Astrocyte (in vitro differentiated cells and primary cell): ENCODE measurements around the gene GJC1. TPM values are rescaled to one million over a fixed set of nuclear protein-coding genes. Genes with fewer than 3 reads are reported as not detected.

Experiments
- DNase-seq: peaks from one replicate; pipeline ENCODE4 v3.0.0-alpha.2; 2010; ENCODE audit warnings: low read depth
- FAIRE-seq: peaks from 2 replicates; lab custom pipeline; 2011; peaks lifted over from hg19 to GRCh38; lab: Jason Lieb, UNC
- H2AFZ ChIP-seq: 2 replicates; pipeline ENCODE4 v1.6.0; 2012; ENCODE audit warnings: low read depth, low read length, inconsistent platforms
- H3K27ac ChIP-seq: 2 replicates; pipeline ENCODE4 v1.5.1; 2011; ENCODE audit warnings: low read depth, low read length, inconsistent platforms
- H3K27me3 ChIP-seq: 2 replicates; pipeline ENCODE4 v1.6.0; 2011; ENCODE audit warnings: low read length, inconsistent platforms; ENCODE audit not compliant: insufficient read depth
- H3K36me3 ChIP-seq: 2 replicates; pipeline ENCODE4 v1.5.1; 2011; ENCODE audit warnings: low read length, inconsistent platforms; ENCODE audit not compliant: insufficient read depth
- H3K4me1 ChIP-seq: 2 replicates; pipeline ENCODE4 v1.5.1; 2011; ENCODE audit warnings: low read length, inconsistent platforms; ENCODE audit not compliant: insufficient read depth
- H3K4me2 ChIP-seq: 2 replicates; pipeline ENCODE4 v1.6.0; 2012; ENCODE audit warnings: low read length, inconsistent platforms
- H3K4me3 ChIP-seq: 2 replicates; pipeline ENCODE4 v1.5.1; 2011; ENCODE audit warnings: low read depth, mild to moderate bottlenecking, low read length, inconsistent platforms; ENCODE audit not compliant: insufficient read depth
- H3K79me2 ChIP-seq: 2 replicates; pipeline ENCODE4 v1.6.0; 2012; ENCODE audit warnings: mild to moderate bottlenecking, low read length, inconsistent platforms; ENCODE audit not compliant: insufficient read depth
- H3K9ac ChIP-seq: 2 replicates; pipeline ENCODE4 v1.6.0; 2012; ENCODE audit warnings: mild to moderate bottlenecking, low read length, inconsistent platforms
- H3K9me3 ChIP-seq: 2 replicates; pipeline ENCODE4 v1.5.1; 2012; ENCODE audit warnings: low read depth, mild to moderate bottlenecking, low read length, inconsistent platforms; ENCODE audit not compliant: insufficient read depth
- H4K20me1 ChIP-seq: 2 replicates; pipeline ENCODE4 v1.6.0; 2012; ENCODE audit warnings: low read length, inconsistent platforms; ENCODE audit not compliant: insufficient read depth
- H3K27ac Mint-ChIP-seq: one replicate; pipeline ENCODE4 v1.8.0; 2021; ENCODE audit warnings: mild to moderate bottlenecking, mixed read lengths; ENCODE audit not compliant: unreplicated experiment
- H3K27me3 Mint-ChIP-seq: one replicate; pipeline ENCODE4 v1.8.0; 2021; ENCODE audit warnings: low read depth, mixed read lengths; ENCODE audit not compliant: unreplicated experiment
- H3K36me3 Mint-ChIP-seq: one replicate; pipeline ENCODE4 v1.8.0; 2021; ENCODE audit warnings: low read depth, mixed read lengths; ENCODE audit not compliant: unreplicated experiment
- H3K4me1 Mint-ChIP-seq: one replicate; pipeline ENCODE4 v1.8.0; 2021; ENCODE audit warnings: low read depth, mixed read lengths; ENCODE audit not compliant: unreplicated experiment
- H3K4me3 Mint-ChIP-seq: one replicate; pipeline ENCODE4 v1.8.0; 2021; ENCODE audit warnings: mild to moderate bottlenecking, moderate library complexity, mixed read lengths; ENCODE audit not compliant: unreplicated experiment
- H3K9me3 Mint-ChIP-seq: one replicate; pipeline ENCODE4 v1.8.0; 2021; ENCODE audit warnings: mild to moderate bottlenecking, mixed read lengths; ENCODE audit not compliant: unreplicated experiment
- CTCF ChIP-seq: IDR thresholded peaks from 2 replicates; pipeline ENCODE4 v1.5.1; 2011; ENCODE audit warnings: low read depth, mild to moderate bottlenecking, inconsistent platforms, low read length, moderate library complexity; ENCODE audit not compliant: insufficient read depth
- EZH2 ChIP-seq: IDR thresholded peaks from 2 replicates; pipeline ENCODE4 v1.6.1; 2012; ENCODE audit warnings: mild to moderate bottlenecking, low read length, inconsistent platforms; ENCODE audit not compliant: insufficient read depth
- total RNA-seq: library from RNA; stranded (reverse); gene quantifications from 2 replicates; pipeline ENCODE4 v1.2.1, GENCODE V29; 2021

Gene GJC1
- total RNA-seq, 1 donor from 2014 or later: 38.4 TPM

GRCh38 chr17:44872131-44872768, 42.2 kb upstream of the GJC1 start:
- no peak overlapping the region for H3K4me3 ChIP-seq
- no peak overlapping the region for H3K9ac ChIP-seq
- no peak overlapping the region for H3K4me2 ChIP-seq
- H3K9me3 ChIP-seq: no peaks in the 10 kb centered on the region
- Mint-ChIP-seq H3K4me1 (no peaks in the 10 kb centered on the region), H3K27ac (no peak overlapping the region), H3K4me3 (no peak overlapping the region), H3K9me3 (no peaks in the 10 kb centered on the region), H3K27me3 (no peaks in the 10 kb centered on the region), H3K36me3 (peaks cover 21% of the 10 kb centered on the region)
- no peak overlapping the region for H2AFZ ChIP-seq
- FAIRE-seq (no peak), DNase-seq (no peak)
- peaks cover 55% of the 10 kb centered on the region for H3K36me3 ChIP-seq
- H3K79me2 ChIP-seq: no peaks in the 10 kb centered on the region
- H3K4me1 ChIP-seq: no peaks in the 10 kb centered on the region
- H4K20me1 ChIP-seq: peaks cover 15% of the 10 kb centered on the region
- H3K27ac ChIP-seq: no peak overlapping the region
- no peak for TF ChIP-seq EZH2
- no peak for TF ChIP-seq CTCF
- no peaks in the 10 kb centered on the region for H3K27me3 ChIP-seq

- Mint-ChIP-seq H3K9me3 (no peaks in the 10 kb centered on the region), H3K27me3 (no peaks in the 10 kb centered on the region), H3K4me3 (no peak overlapping the region), H3K27ac (no peak overlapping the region), H3K4me1 (no peaks in the 10 kb centered on the region), H3K36me3 (peaks cover 19% of the 10 kb centered on the region)
- H3K79me2 ChIP-seq: no peaks in the 10 kb centered on the region
- FAIRE-seq: no peak
- H3K27me3 ChIP-seq: no peaks in the 10 kb centered on the region
- no peak overlapping the region for H3K27ac ChIP-seq
- H3K4me2 ChIP-seq: no peak overlapping the region
- H4K20me1 ChIP-seq: peaks cover 12% of the 10 kb centered on the region
- DNase-seq: no peak
- H3K36me3 ChIP-seq: peaks cover 51% of the 10 kb centered on the region
- no peak overlapping the region for H3K4me3 ChIP-seq
- TF ChIP-seq EZH2 (no peak), CTCF (no peak)
- H3K9me3 ChIP-seq: no peaks in the 10 kb centered on the region
- no peak overlapping the region for H2AFZ ChIP-seq
- no peak overlapping the region for H3K9ac ChIP-seq
- no peaks in the 10 kb centered on the region for H3K4me1 ChIP-seq
These were observed 41.5 kb upstream of the GJC1 start for GRCh38 chr17:44871556-44871955.

GRCh38 chr17:44867841-44868240, 37.8 kb upstream of the GJC1 start:
- Histone ChIP-seq H2AFZ (no peak overlapping the region), H3K27ac (no peak overlapping the region), H3K9ac (no peak overlapping the region), H4K20me1 (peaks cover 9% of the 10 kb centered on the region), H3K27me3 (no peaks in the 10 kb centered on the region), H3K36me3 (peaks cover 52% of the 10 kb centered on the region), H3K9me3 (no peaks in the 10 kb centered on the region), H3K4me3 (no peak overlapping the region), H3K4me2 (no peak overlapping the region), H3K4me1 (no peaks in the 10 kb centered on the region), H3K79me2 (no peaks in the 10 kb centered on the region)
- FAIRE-seq (no peak), DNase-seq (no peak)
- no peaks in the 10 kb centered on the region for H3K27me3 Mint-ChIP-seq
- no peak overlapping the region for H3K27ac Mint-ChIP-seq
- H3K9me3 Mint-ChIP-seq: no peaks in the 10 kb centered on the region
- peaks cover 19% of the 10 kb centered on the region for H3K36me3 Mint-ChIP-seq
- no peaks in the 10 kb centered on the region for H3K4me1 Mint-ChIP-seq
- no peak overlapping the region for H3K4me3 Mint-ChIP-seq
- TF ChIP-seq EZH2 (no peak), CTCF (no peak)
